HL-60 (cell line): ENCODE data around the gene UGDH.
A peak's percentile ranks its signal among the peaks of the same experiment; 100 is the strongest.

ENCODE experiments used
- DNase-seq, 2 experiments: peaks; one replicate each; pipeline ENCODE4 v3.0.0-alpha.2; 2010 to 2020; ENCODE audit warnings: low read depth in 1 of 2, low spot score in 1 of 2
- H3K27ac ChIP-seq: fragments of 250-450 bp; sonication (Bioruptor Pico); replicated peaks from 2 replicates; pipeline ENCODE4 v1.5.1; 2020; ENCODE audit warnings: mild to moderate bottlenecking, moderate library complexity
- H3K27me3 ChIP-seq: fragments of 250-450 bp; sonication (Bioruptor Pico); 2 replicates; pipeline ENCODE4 v1.5.1; 2021; ENCODE audit warnings: mild to moderate bottlenecking, moderate library complexity; ENCODE audit not compliant: insufficient read depth, poor library complexity, severe bottlenecking
- H3K4me3 ChIP-seq: replicated peaks from 2 replicates; pipeline ENCODE4 v1.5.1; 2011; ENCODE audit warnings: mild to moderate bottlenecking, control low read depth, low read length; ENCODE audit not compliant: insufficient read depth
- GABPA ChIP-seq: IDR thresholded peaks from 2 replicates; pipeline ENCODE4 v1.6.1; 2012; ENCODE audit warnings: low read depth
- POLR2AphosphoS5 ChIP-seq: IDR thresholded peaks from 2 replicates; pipeline ENCODE4 v1.6.1; 2012; ENCODE audit warnings: low read depth
- SPI1 ChIP-seq: IDR thresholded peaks from 2 replicates; pipeline ENCODE4 v1.6.1; 2012; ENCODE audit warnings: low read depth, mild to moderate bottlenecking, borderline replicate concordance
- TF ChIP-seq, protein P1 (sequence below): IDR thresholded peaks from one replicate; pipeline ENCODE4 v1.5.1; 2011; ENCODE audit warnings: low read length, control low read depth, inconsistent platforms; ENCODE audit not compliant: insufficient read depth
- TF ChIP-seq, protein P2 (sequence below): IDR thresholded peaks from 2 replicates; pipeline ENCODE4 v1.6.1; 2012; ENCODE audit warnings: low read depth; ENCODE audit not compliant: insufficient replicate concordance

The UGDH gene

DNA sequence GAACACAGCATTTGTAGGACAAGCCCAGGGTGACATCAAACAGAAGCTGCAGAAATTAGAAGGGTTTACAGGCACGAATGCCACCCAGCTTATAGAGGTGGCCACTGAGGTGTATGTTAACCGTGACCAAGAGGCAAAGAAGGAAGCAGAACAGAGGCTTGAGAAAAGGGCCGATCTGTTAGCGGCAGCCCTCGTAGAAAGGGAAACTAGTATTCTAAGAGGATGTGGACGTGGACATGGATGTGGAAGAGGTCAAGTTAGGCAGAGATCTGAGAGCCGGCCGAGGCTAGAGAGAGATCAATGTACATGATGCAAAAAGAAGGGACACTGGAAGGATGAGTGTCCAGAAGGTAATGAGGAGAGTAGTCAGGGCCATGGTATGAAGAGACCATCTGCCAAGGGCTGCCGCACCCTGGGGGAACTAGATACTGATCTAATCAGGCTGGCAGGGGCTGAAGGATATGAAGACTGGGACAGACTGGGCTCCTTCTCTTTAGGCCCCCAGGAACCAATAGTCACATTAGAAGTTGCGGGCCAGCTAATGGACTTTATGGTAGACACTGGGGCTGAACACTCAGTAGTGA is 40.9 kb downstream of the UGDH start:
- Histone ChIP-seq H3K27me3 (no peaks in the 10 kb centered on the region), H3K27ac (no peak overlapping the region), H3K4me3 (no peak overlapping the region)
- TF ChIP-seq GABPA (no peak), POLR2AphosphoS5 (no peak), SPI1 (no peak)
- TF ChIP-seq, protein P1, sequence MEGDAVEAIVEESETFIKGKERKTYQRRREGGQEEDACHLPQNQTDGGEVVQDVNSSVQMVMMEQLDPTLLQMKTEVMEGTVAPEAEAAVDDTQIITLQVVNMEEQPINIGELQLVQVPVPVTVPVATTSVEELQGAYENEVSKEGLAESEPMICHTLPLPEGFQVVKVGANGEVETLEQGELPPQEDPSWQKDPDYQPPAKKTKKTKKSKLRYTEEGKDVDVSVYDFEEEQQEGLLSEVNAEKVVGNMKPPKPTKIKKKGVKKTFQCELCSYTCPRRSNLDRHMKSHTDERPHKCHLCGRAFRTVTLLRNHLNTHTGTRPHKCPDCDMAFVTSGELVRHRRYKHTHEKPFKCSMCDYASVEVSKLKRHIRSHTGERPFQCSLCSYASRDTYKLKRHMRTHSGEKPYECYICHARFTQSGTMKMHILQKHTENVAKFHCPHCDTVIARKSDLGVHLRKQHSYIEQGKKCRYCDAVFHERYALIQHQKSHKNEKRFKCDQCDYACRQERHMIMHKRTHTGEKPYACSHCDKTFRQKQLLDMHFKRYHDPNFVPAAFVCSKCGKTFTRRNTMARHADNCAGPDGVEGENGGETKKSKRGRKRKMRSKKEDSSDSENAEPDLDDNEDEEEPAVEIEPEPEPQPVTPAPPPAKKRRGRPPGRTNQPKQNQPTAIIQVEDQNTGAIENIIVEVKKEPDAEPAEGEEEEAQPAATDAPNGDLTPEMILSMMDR = no peak
- TF ChIP-seq, protein P2, sequence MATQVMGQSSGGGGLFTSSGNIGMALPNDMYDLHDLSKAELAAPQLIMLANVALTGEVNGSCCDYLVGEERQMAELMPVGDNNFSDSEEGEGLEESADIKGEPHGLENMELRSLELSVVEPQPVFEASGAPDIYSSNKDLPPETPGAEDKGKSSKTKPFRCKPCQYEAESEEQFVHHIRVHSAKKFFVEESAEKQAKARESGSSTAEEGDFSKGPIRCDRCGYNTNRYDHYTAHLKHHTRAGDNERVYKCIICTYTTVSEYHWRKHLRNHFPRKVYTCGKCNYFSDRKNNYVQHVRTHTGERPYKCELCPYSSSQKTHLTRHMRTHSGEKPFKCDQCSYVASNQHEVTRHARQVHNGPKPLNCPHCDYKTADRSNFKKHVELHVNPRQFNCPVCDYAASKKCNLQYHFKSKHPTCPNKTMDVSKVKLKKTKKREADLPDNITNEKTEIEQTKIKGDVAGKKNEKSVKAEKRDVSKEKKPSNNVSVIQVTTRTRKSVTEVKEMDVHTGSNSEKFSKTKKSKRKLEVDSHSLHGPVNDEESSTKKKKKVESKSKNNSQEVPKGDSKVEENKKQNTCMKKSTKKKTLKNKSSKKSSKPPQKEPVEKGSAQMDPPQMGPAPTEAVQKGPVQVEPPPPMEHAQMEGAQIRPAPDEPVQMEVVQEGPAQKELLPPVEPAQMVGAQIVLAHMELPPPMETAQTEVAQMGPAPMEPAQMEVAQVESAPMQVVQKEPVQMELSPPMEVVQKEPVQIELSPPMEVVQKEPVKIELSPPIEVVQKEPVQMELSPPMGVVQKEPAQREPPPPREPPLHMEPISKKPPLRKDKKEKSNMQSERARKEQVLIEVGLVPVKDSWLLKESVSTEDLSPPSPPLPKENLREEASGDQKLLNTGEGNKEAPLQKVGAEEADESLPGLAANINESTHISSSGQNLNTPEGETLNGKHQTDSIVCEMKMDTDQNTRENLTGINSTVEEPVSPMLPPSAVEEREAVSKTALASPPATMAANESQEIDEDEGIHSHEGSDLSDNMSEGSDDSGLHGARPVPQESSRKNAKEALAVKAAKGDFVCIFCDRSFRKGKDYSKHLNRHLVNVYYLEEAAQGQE = no peak
- peak in 1 of 2 experiments; percentile 39 for DNase-seq

DNA sequence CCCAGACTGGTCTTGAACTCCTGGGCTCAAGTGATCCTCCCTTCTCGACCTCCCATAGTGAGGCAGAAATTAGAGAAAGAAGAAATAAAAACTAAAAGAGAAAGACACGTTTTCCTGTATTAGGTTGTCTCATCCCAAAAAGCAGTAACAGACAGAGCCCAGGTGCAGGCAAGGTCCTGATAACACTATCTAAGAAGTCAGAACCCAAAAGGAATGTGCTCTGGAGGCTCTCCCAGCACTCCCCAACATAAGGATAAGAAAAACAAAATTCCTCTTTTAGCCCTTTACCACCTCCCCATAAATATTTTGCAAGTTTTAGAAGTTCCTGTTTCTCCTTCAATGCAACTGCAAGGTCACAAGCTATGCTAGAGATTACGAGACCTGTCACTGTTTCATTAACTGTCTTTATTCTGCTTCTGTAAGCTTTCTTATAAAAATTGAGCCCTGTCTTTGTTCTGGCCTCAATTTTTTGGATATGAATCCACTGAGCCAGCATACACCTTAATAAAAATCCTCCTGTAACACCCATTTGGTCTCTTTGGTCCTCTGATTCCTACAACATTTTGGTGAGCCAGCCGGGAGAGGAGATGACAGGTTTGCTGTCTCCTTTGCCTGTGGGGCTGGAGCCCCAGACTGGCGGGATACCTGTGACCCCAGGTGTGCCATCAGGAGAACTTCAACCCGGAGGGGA is 42.5 kb downstream of the UGDH start:
- Histone ChIP-seq H3K27me3 (no peaks in the 10 kb centered on the region), H3K4me3 (no peak overlapping the region), H3K27ac (peak overlapping the region; percentile 76)
- DNase-seq = peak in 1 of 2 experiments; percentile 68
- TF ChIP-seq SPI1 (peak; percentile 49; the same call in 1 of the 2 replicates), GABPA (no peak)

DNA sequence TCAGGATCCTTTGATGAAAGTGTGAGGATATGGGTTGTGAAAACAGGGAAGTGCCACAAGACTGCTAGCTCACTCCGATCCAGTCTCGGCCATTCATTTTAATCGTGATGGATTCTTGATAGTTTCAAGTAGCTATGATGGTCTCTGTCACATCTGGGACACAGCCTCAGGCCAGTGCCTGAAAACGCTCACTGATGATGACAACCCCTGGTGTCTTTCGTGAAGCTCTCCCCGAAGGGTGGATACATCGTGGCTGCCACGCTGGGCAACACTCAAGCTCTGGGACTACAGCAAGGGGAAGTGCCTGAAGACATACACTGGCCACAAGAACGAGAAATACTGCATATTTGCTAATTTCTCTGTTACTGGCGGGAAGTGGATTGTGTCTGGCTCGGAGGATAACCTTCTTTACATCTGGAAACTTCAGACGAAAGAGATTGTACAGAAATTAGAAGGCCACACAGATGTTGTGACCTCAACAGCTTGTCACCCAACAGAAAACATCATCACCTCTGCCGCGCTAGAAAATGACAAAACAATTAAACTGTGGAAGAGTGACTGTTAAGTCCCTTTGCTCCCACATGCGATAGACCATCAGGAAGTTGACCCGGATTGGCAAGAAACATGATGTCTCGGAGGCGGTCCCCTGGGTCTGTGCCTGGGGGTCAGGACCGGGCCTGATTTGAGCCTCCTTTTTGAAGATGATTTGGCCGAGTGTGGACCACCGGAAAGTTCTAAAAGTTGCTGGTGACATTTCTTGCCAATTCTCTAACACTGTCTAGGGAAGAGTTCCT is 46.1 kb downstream of the UGDH start:
- Histone ChIP-seq H3K27ac (peak overlapping the region; percentile 86), H3K4me3 (peak overlapping the region; percentile 32), H3K27me3 (no peaks in the 10 kb centered on the region)
- DNase-seq = peak; percentile 52 to 82
- TF ChIP-seq, protein P2 = no peak
- TF ChIP-seq SPI1 (peak; percentile 90), POLR2AphosphoS5 (peak; percentile 89), GABPA (no peak)

DNA sequence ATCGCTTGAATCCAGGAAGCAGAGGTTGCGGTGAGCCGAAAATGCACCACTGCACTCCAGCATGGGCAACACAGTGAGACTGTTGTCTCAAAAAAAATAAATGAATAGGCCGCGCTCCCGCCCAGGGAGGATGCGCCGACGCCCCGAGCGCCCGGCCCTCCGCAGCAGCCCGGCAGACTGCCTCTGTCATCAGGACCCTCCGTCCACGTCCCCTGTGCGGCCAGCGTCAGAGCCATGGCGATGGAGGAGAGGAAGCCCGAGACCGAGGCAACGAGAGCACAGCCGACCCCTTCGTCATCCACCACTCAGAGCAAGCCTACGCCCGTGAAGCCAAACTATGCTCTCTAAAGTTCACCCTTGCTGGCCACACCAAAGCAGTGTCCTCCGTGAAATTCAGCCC is 47.0 kb downstream of the UGDH start:
- Histone ChIP-seq H3K4me3 (no peak overlapping the region), H3K27me3 (no peaks in the 10 kb centered on the region), H3K27ac (peak overlapping the region; percentile 86)
- TF ChIP-seq, protein P1 = no peak
- TF ChIP-seq SPI1 = no peak
- TF ChIP-seq, protein P2 = no peak
- no peak for TF ChIP-seq POLR2AphosphoS5
- TF ChIP-seq GABPA = no peak
- DNase-seq = no peak
